ENCODE data around the gene BRF1. TPM values are rescaled to one million over a fixed set of nuclear protein-coding genes. Genes with fewer than 3 reads are reported as not detected.
A peak's percentile ranks its signal among the peaks of the same experiment; 100 is the strongest.
"Not testable (repeated sequence)": the region's sequence is repeated elsewhere in the genome, so short reads cannot be mapped to it uniquely, and the experiment has no call there.

The BRF1 gene
- total RNA-seq, 1 donor from 2014 or later: 51.1 TPM

DNA sequence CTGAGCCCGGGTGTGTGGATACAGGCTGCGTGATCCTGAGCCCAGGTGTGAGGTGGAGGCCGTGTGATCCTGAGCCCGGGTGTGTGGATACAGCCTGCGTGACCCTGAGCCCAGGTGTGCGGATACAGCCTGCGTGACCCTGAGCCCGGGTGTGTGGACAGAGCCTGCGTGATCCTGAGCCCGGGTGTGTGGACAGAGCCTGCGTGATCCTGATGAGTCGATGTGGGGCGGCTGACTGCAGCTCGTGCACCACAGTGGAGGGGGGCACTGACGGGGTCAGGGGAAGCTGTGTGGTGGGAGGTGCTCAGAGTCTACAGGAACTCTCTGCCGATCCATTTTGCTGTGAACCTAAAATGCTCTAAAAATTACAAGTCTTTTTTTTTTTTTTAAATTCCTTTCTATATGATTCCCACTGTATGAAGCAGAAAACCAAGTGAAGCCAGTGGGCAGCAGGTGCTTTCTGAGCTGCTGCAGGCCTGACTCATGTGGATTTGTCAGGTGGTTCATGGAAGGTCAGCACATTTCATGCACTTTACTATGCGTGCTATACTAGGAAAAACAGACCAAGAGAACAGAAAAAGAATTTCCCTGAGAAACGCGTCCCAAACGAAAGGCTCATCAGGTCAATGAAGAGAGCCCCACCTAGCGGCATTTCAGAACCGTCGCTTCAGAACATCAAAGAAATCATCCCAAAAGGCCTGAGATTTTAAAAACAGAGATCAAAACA, 19.3 kb downstream of the BRF1 start:
- H3K27ac Mint-ChIP-seq (ENCODE audit: unreplicated experiment): no peak overlapping the region
- no peak overlapping the region for H3K4me3 Mint-ChIP-seq
- no peaks in the 10 kb centered on the region for H3K9me3 Mint-ChIP-seq
- peaks cover 18% of the 10 kb centered on the region for H3K4me1 Mint-ChIP-seq
- TF ChIP-seq, protein P1, sequence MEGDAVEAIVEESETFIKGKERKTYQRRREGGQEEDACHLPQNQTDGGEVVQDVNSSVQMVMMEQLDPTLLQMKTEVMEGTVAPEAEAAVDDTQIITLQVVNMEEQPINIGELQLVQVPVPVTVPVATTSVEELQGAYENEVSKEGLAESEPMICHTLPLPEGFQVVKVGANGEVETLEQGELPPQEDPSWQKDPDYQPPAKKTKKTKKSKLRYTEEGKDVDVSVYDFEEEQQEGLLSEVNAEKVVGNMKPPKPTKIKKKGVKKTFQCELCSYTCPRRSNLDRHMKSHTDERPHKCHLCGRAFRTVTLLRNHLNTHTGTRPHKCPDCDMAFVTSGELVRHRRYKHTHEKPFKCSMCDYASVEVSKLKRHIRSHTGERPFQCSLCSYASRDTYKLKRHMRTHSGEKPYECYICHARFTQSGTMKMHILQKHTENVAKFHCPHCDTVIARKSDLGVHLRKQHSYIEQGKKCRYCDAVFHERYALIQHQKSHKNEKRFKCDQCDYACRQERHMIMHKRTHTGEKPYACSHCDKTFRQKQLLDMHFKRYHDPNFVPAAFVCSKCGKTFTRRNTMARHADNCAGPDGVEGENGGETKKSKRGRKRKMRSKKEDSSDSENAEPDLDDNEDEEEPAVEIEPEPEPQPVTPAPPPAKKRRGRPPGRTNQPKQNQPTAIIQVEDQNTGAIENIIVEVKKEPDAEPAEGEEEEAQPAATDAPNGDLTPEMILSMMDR (conservative IDR thresholded peaks at IDR 0.05): peak; percentile 79
- no peaks in the 10 kb centered on the region for H3K27me3 Mint-ChIP-seq (ENCODE audit: low read depth)
- no peaks in the 10 kb centered on the region for H3K36me3 Mint-ChIP-seq (ENCODE audit: low read depth)
- peak; percentile 40 for DNase-seq (ENCODE audit: low read depth, low spot score)

DNA sequence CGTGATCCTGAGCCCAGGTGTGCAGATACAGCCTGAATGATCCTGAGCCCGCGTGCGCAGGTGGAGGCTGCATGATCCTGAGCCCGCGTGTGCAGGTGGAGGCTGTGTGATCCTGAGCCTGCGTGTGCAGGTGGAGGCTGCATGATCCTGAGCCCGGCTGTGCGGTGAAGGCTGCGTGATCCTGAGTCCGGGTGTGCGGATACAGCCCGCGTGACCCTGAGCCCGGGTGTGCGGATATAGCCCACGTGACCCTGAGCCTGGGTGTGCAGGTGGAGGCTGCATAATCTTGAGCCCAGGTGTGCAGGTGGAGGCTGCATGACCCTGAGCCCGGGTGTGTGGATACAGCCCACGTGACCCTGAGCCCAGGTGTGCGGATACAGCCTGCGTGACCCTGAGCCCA, 20.3 kb downstream of the BRF1 start:
- peaks cover 14% of the 10 kb centered on the region for H3K4me1 Mint-ChIP-seq
- H3K27me3 Mint-ChIP-seq (ENCODE audit: low read depth): no peaks in the 10 kb centered on the region
- H3K4me3 Mint-ChIP-seq: no peak overlapping the region
- no peak overlapping the region for H3K27ac Mint-ChIP-seq (ENCODE audit: unreplicated experiment)
- TF ChIP-seq, protein P1 (conservative IDR thresholded peaks at IDR 0.05): no peak
- no peaks in the 10 kb centered on the region for H3K36me3 Mint-ChIP-seq (ENCODE audit: low read depth)
- no peak for DNase-seq (ENCODE audit: low read depth, low spot score)
- H3K9me3 Mint-ChIP-seq: no peaks in the 10 kb centered on the region

DNA sequence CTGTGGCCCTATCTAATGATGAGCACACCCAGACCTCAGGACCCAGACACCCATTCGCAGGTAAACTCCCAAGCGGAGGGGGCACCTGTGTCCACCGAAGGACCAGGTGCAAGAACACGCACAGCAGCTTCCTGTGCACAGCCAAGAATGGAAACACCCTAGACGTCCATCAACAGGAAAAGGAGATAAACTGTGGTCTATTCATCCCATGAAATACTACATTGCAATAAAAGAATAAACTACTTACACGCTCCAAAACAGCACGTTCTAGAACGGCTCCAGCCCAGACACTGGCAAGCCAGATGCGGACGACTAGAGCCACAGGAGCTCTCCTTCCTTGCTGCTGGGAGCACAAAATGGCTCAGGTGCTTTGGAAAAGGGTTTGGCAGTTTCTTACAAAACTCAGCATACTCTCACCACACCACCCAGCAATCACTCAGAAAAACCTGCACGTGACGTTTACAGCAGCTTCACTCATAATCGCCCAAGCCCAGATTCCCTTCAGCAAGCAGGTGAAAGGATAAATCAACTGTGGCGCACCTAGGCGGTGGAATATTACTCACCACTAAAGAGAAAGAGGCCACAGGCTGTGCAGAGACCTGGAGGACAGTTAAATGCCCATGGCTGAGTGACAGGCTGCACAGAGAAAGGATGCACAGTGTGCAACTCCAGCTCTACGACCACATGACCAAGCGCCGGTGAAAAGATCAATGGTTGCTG, 21.0 kb downstream of the BRF1 start:
- Mint-ChIP-seq H3K9me3 (no peaks in the 10 kb centered on the region), H3K4me3 (no peak overlapping the region), H3K36me3 (ENCODE audit: low read depth) (no peaks in the 10 kb centered on the region), H3K27me3 (ENCODE audit: low read depth) (no peaks in the 10 kb centered on the region), H3K27ac (ENCODE audit: unreplicated experiment) (no peak overlapping the region), H3K4me1 (peaks cover 13% of the 10 kb centered on the region)
- DNase-seq (ENCODE audit: low read depth, low spot score): no peak
- TF ChIP-seq, protein P1 (conservative IDR thresholded peaks at IDR 0.05): no peak

DNA sequence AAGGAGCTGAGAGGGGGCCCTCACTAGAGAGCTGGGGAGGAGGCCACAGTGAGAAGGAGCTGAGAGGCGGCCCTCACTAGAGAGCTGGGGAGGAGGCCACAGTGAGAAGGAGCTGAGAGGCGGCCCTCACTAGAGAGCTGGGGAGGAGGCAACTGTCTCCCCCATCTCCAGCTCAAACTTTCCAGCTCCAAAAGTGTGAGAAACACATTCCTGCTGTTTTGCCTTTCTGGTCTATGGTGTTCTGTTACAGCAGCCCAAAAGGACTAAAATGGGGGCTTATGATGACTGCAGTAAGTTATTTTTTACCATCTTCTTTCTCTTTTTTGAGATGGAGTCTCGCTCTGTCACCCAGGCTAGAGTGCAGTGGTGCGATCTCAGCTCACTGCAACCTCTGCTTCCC, 23.4 kb downstream of the BRF1 start:
- not testable (repeated sequence) for H3K36me3 Mint-ChIP-seq (ENCODE audit: low read depth); H3K27ac Mint-ChIP-seq (ENCODE audit: unreplicated experiment); H3K4me3 Mint-ChIP-seq; H3K9me3 Mint-ChIP-seq; H3K27me3 Mint-ChIP-seq (ENCODE audit: low read depth); DNase-seq (ENCODE audit: low read depth, low spot score); H3K4me1 Mint-ChIP-seq

DNA sequence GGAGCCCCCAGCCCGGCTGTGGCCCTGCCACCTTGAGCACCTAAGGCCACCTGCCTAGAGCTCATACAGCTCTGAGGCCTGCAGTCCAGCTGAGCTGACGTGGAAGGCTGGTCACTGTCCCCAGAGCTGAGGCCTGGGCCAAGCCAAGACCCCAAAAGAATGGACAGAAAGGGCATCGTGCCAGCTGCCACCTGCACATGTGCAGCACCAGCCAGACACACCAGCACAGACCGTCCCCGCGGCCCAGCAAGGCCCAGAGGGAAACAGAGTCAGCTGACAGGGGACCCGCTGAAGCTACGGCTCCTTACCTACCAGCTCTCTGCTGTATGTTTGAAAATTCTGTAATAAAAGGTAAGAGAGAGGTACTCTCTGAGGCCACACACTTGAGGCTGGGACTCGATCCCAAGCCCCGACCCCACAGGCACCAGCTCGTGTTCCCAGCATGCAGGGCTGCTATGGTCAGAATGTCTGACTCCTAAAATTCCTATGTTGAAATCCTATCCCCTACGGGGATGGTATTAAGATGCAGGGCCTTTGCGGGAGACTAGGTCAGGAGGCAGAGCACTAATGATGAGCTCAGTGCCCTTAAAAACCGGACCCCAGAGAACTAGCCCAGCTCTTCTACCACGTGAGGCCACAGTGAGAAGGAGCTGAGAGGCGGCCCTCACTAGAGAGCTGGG, 25.4 kb downstream of the BRF1 start:
- peak overlapping the region; percentile 16 for H3K27ac Mint-ChIP-seq (ENCODE audit: unreplicated experiment)
- no peak for DNase-seq (ENCODE audit: low read depth, low spot score)
- no peak overlapping the region for H3K4me3 Mint-ChIP-seq

More for the DNA sequence above, 25.4 kb downstream of the BRF1 start:
- TF ChIP-seq, protein P1 (conservative IDR thresholded peaks at IDR 0.05): no peak
- no peaks in the 10 kb centered on the region for H3K9me3 Mint-ChIP-seq
- peaks cover 4% of the 10 kb centered on the region for H3K4me1 Mint-ChIP-seq
- H3K27me3 Mint-ChIP-seq (ENCODE audit: low read depth): no peaks in the 10 kb centered on the region
- no peaks in the 10 kb centered on the region for H3K36me3 Mint-ChIP-seq (ENCODE audit: low read depth)
